ENCODE measurements around the gene FHAD1. TPM values are rescaled to one million over a fixed set of nuclear protein-coding genes. Genes with fewer than 3 reads are reported as not detected.
A peak's percentile ranks its signal among the peaks of the same experiment; 100 is the strongest.

FHAD1 gene
- total and polyA plus RNA-seq, 2 of the 13 experiments (the other 11 are each of a cell fraction or from before 2014, with no cell fraction given), result not detected

DNA sequence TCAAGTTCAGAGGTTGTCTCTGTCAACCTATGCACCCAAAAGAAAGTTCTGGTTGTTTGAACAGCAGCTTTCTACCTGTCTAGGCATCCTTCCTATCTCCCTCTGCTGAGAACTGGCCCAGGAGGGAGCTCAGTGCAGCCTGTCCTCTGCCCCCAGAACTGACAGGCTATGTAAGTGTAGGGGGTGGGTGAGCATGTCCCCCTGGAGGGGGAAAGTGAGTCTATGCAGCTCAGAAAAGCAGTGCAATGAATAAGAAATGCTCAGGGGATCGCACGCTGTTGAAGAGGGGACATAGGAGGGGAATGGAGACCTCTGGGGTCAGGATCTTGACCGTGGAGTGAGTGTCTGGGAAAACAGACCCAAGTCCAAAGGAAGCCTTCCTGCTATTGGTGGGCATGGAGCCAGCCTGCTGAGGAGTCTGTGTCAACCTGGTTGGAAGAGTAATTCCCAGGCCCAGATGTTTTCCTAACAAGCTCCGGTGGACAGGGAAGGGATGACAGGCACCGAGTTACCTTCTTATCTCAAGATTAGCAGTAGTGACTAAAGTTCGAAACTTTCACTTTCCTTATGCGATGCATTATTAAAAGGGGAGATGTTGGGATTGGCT is 26.1 kb upstream of the FHAD1 start:
- peak; percentile 55 for DNase-seq (ENCODE audit: low spot score)
- in situ Hi-C loops (cut with HindIII; ENCODE audit: extremely low pct_ligation_motif_present, low pct_unique_long_range_greater_than_20kb), result no loop called here
- TF ChIP-seq RFX3 (CRISPR knock-in tag; IDR thresholded peaks at IDR 0.05), result no peak
- 0 out of 2 replicates have a peak, but pooled peaks have one; percentile 44 for TF ChIP-seq ZNF350 (CRISPR knock-in tag; IDR thresholded peaks at IDR 0.05; ENCODE audit: borderline replicate concordance, low read depth)
- TF ChIP-seq, protein P1, sequence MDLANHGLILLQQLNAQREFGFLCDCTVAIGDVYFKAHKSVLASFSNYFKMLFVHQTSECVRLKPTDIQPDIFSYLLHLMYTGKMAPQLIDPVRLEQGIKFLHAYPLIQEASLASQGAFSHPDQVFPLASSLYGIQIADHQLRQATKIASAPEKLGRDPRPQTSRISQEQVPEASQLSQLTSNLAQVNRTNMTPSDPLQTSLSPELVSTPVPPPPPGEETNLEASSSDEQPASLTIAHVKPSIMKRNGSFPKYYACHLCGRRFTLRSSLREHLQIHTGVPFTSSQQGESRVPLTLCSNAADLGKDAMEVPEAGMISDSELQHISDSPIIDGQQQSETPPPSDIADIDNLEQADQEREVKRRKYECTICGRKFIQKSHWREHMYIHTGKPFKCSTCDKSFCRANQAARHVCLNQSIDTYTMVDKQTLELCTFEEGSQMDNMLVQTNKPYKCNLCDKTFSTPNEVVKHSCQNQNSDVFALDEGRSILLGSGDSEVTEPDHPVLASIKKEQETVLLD (CRISPR knock-in tag; IDR thresholded peaks at IDR 0.05; ENCODE audit: low read depth), result no peak
- TF ChIP-seq ZNF234 (CRISPR knock-in tag; conservative IDR thresholded peaks at IDR 0.05), result no peak
- TF ChIP-seq RXRB (CRISPR knock-in tag; IDR thresholded peaks at IDR 0.05; ENCODE audit: borderline replicate concordance), result no peak
- no peak for TF ChIP-seq GATAD1 (CRISPR knock-in tag; IDR thresholded peaks at IDR 0.05)
- TF ChIP-seq, protein P2, sequence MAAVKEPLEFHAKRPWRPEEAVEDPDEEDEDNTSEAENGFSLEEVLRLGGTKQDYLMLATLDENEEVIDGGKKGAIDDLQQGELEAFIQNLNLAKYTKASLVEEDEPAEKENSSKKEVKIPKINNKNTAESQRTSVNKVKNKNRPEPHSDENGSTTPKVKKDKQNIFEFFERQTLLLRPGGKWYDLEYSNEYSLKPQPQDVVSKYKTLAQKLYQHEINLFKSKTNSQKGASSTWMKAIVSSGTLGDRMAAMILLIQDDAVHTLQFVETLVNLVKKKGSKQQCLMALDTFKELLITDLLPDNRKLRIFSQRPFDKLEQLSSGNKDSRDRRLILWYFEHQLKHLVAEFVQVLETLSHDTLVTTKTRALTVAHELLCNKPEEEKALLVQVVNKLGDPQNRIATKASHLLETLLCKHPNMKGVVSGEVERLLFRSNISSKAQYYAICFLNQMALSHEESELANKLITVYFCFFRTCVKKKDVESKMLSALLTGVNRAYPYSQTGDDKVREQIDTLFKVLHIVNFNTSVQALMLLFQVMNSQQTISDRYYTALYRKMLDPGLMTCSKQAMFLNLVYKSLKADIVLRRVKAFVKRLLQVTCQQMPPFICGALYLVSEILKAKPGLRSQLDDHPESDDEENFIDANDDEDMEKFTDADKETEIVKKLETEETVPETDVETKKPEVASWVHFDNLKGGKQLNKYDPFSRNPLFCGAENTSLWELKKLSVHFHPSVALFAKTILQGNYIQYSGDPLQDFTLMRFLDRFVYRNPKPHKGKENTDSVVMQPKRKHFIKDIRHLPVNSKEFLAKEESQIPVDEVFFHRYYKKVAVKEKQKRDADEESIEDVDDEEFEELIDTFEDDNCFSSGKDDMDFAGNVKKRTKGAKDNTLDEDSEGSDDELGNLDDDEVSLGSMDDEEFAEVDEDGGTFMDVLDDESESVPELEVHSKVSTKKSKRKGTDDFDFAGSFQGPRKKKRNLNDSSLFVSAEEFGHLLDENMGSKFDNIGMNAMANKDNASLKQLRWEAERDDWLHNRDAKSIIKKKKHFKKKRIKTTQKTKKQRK (IDR thresholded peaks at IDR 0.05; ENCODE audit: low read length), result no peak
- no peak for TF ChIP-seq ZNF160 (CRISPR knock-in tag; IDR thresholded peaks at IDR 0.05)
- TF ChIP-seq ZFX (CRISPR knock-in tag; IDR thresholded peaks at IDR 0.05; ENCODE audit: low read depth), result no peak
- TF ChIP-seq, protein P3, sequence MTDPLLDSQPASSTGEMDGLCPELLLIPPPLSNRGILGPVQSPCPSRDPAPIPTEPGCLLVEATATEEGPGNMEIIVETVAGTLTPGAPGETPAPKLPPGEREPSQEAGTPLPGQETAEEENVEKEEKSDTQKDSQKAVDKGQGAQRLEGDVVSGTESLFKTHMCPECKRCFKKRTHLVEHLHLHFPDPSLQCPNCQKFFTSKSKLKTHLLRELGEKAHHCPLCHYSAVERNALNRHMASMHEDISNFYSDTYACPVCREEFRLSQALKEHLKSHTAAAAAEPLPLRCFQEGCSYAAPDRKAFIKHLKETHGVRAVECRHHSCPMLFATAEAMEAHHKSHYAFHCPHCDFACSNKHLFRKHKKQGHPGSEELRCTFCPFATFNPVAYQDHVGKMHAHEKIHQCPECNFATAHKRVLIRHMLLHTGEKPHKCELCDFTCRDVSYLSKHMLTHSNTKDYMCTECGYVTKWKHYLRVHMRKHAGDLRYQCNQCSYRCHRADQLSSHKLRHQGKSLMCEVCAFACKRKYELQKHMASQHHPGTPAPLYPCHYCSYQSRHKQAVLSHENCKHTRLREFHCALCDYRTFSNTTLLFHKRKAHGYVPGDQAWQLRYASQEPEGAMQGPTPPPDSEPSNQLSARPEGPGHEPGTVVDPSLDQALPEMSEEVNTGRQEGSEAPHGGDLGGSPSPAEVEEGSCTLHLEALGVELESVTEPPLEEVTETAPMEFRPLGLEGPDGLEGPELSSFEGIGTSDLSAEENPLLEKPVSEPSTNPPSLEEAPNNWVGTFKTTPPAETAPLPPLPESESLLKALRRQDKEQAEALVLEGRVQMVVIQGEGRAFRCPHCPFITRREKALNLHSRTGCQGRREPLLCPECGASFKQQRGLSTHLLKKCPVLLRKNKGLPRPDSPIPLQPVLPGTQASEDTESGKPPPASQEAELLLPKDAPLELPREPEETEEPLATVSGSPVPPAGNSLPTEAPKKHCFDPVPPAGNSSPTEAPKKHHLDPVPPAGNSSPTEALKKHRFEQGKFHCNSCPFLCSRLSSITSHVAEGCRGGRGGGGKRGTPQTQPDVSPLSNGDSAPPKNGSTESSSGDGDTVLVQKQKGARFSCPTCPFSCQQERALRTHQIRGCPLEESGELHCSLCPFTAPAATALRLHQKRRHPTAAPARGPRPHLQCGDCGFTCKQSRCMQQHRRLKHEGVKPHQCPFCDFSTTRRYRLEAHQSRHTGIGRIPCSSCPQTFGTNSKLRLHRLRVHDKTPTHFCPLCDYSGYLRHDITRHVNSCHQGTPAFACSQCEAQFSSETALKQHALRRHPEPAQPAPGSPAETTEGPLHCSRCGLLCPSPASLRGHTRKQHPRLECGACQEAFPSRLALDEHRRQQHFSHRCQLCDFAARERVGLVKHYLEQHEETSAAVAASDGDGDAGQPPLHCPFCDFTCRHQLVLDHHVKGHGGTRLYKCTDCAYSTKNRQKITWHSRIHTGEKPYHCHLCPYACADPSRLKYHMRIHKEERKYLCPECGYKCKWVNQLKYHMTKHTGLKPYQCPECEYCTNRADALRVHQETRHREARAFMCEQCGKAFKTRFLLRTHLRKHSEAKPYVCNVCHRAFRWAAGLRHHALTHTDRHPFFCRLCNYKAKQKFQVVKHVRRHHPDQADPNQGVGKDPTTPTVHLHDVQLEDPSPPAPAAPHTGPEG (CRISPR knock-in tag; IDR thresholded peaks at IDR 0.05), result no peak
- TF ChIP-seq ZNF549 (CRISPR knock-in tag; IDR thresholded peaks at IDR 0.05), result no peak
- TF ChIP-seq XRCC5 (optimal IDR thresholded peaks at IDR 0.05; ENCODE audit: low read length), result no peak
- no peak for TF ChIP-seq ZNF816 (CRISPR knock-in tag; IDR thresholded peaks at IDR 0.05; ENCODE audit: borderline replicate concordance)

More for the DNA sequence above, 26.1 kb upstream of the FHAD1 start:
- Histone ChIP-seq H3K4me2 (ENCODE audit: low read depth, low read length) (no peak overlapping the region), H2AFZ (ENCODE audit: low read length) (no peak overlapping the region), H4K20me1 (ENCODE audit: insufficient read depth, low read length) (peaks cover 12% of the 10 kb centered on the region; the same call in 1 of the 2 replicates), H3K27me3 (ENCODE audit: control insufficient read depth in 1 of 2, insufficient read depth in 2 of 2, low read length in 2 of 2) (no peaks in the 10 kb centered on the region), H3K27ac (ENCODE audit: extremely low read length, insufficient read depth, low read length) (no peak overlapping the region), H3K9ac (ENCODE audit: insufficient read depth, low read depth, low read length) (no peak overlapping the region), H3K4me1 (ENCODE audit: insufficient read depth, low read length) (peaks cover 16% of the 10 kb centered on the region), H3K4me3 (replicated peaks in 1 of 3; ENCODE audit: insufficient read depth in 1 of 3, low read depth in 2 of 3, low read length in 3 of 3) (no peak overlapping the region), H3K9me3 (ENCODE audit: low read length) (no peaks in the 10 kb centered on the region), H3K79me2 (ENCODE audit: insufficient read depth, low read length) (no peaks in the 10 kb centered on the region), H3K36me3 (replicated peaks in 1 of 2; ENCODE audit: control insufficient read depth in 1 of 2, insufficient read depth in 2 of 2, low read length in 2 of 2) (peaks cover 6 to 21% of the 10 kb centered on the region in 2 experiments; a peak in 3 of 5 replicates)
- ATAC-seq (peak; percentile 72), FAIRE-seq (peak; percentile 80)
- WGBS (ENCODE audit: low lambda C conversion rate), result 39% methylated on average over 7 of the region's 7 CpGs
- intact Hi-C loops (cut with micrococcal nuclease; ENCODE audit: unreplicated experiment), result no loop called here
- ChIA-PET CTCF (ENCODE audit: low intra/inter-chr PET ratio, low total read pairs) (no interaction called here), POLR2A (no interaction called here)
- BruUV-seq (replicated peaks), result no TSS peak

All from HepG2 (cell line).